HG03103 (cell line): ENCODE measurements around the gene FIBCD1.
"Not testable (repeated sequence)": the region's sequence is repeated elsewhere in the genome, so short reads cannot be mapped to it uniquely, and the experiment has no call there.

Experiments
- ATAC-seq: cut with Tn5 transposase; IDR thresholded peaks from one replicate; pipeline ENCODE4 v1.9.1; 2021; ENCODE audit warnings: low read depth; ENCODE audit not compliant: unreplicated experiment

FIBCD1 gene

DNA sequence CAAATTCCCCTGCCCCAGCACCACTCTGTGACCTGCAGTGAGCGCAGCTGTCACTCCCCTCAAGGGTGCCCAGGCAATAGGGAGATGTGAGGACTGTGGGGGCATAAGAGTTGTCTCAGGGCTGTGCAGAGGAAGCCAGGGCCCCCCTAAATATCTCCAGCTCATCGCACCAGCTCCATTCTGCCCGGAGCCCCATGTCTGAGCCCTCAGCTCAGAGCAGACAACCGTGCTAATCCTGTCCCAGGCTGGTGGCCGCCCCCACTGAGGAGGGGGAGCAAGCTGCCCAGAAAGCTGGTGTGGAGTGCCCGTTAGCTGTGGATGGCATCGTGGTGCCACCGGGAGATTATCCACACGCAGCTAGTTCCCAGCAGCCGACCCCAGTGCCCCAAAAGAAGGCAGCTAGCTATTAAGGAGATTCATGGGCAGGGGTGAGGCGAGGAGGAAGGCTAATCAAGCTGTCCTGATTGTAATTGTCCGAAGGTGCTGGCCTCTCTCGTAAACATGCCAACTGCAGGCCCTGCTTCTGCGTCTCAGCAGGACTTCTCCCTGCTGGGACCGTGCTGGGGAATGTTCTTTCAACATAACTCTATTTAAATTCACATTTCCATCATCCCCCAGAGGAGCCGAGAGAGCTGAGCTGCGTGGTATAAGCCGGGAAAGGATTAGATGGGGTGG, 17.0 kb upstream of the FIBCD1 start:
- ATAC-seq = no peak

DNA sequence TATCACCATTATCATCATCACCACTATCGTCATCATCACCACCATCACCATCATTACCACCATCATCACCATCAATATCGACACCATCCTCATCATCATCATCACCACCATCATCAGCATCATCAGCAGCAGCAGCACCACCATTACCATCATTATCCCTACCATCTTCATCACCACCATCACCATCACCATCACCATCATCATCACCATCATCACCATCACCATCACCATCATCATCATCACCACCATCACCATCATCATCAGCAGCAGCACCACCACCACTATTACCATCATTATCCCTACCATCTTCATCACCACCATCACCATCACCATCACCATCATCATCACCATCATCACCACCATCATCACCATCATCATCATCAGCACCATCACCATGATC, 15.9 kb upstream of the FIBCD1 start:
- ATAC-seq = not testable (repeated sequence)

- ATAC-seq = no peak
Measured at GRCh38 chr9:130954317-130954716, 15.3 kb upstream of the FIBCD1 start.

DNA sequence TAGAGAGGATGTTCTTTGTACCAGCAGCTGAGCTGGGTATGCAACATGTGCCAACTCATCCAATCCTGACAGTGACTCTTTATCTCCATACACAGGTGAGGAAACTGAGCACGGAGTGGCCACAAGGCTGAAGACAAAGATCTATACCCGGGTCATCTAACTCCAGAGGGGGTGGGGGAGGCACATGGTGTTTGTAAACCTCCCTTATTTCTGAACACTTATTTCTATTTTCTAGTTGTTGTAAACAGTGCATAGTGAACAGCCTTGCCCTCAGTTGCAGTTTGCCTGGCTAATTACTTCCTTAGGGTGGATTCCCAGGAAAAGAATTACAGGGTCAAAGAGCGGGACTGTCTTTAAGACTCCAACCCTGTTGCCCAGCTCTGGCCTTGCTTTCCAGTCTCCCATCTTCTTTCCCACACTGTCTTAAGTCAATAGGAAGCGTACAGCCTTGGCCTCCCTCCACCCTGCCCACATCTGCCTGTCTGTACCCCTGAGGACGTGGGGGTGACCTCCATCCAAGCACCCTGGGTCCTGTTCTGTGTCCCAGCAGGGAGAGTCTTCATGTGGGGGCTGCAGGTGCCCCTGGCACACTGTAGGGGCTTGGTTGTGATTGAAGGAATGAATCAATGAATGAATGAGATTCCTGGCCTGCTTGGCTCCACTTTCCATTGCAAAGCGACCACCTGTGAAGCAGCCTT, 13.2 kb upstream of the FIBCD1 start:
- ATAC-seq = no peak

DNA sequence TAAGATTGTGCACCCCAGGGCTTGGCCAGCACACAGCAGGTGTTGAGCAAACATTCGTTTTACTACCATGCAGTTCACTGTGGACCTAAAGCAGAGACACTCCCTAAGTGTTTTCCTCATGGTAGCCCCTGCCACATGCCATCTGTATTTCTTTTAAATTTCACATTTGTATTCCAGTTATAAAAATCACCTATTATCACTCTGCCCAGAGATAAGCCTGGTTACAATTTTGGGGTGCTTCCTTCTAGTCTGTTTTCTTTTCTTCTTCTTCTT, 10.9 kb upstream of the FIBCD1 start:
- ATAC-seq = no peak

- ATAC-seq = no peak
Measured at GRCh38 chr9:130949188-130950038, 10.4 kb upstream of the FIBCD1 start.

DNA sequence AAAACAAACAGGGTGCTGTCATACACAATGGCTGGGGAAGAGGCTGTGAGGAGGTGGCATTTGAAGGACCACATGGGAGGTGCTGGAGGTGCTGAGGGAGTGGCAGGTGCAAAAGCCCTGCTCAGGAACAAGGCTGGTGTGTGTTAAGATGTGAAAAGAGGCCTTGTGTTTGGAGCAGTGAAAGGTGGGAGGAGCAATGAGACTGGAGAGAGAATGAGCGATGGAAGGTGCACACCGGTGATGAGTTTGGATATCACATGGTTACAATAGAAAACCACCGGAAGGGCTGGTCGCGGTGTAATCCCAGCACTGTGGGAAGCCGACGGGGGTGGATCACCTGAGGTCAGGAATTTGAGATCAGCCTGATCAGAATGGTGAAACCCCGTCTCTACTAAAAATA, 9.2 kb upstream of the FIBCD1 start:
- no peak for ATAC-seq

DNA sequence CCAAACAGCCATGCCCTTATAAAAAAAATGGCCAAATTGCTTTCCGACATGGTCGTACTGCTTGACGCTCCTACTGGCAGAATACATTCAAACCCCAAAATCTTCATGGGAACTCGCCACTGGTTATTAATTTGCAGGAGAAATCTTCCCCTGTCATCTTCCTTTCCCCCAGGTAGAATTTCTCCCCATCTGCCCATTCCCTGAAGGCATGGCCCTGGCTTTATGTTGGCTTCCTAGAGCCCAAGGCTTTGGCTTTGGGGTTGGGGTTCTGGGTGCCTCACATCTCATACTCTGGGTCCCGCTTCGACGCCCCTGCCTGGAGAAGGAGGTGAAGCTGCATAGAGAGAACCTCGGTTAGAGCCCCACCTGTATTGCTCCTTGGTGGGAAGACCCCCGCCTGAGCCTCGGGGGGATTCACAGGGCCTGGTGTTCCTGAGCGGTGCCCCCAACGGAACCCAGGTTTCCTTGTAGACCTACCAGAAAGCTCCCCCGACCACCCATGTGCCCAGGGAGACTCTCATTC, 8.6 kb upstream of the FIBCD1 start:
- no peak for ATAC-seq

GRCh38 chr9:130946766-130947617, 7.9 kb upstream of the FIBCD1 start:
- no peak for ATAC-seq

DNA sequence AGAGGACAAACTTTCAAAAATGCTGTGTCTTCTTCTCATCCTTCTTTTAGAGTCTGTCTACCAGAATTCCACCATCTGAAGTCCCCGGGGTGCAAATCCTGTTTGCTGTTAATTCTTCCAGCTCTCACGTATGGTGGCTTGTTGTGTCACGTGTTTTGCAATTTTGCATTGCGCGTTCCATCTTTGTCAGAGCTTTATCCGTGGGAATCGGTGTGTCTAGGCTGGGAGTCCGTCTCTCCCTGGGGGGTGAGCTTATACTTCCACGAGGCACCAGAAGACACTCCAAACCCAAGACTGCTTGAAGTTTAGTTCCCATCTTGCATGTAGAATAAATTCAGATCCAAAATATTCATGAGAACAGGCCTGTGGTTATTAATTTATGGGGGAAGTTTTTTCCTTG, 6.1 kb upstream of the FIBCD1 start:
- no peak for ATAC-seq

- no peak for ATAC-seq
Measured at GRCh38 chr9:130944510-130945058, 5.5 kb upstream of the FIBCD1 start.

GRCh38 chr9:130943777-130944176, 4.7 kb upstream of the FIBCD1 start:
- no peak for ATAC-seq

GRCh38 chr9:130943221-130943620, 4.2 kb upstream of the FIBCD1 start:
- ATAC-seq = no peak

GRCh38 chr9:130942679-130943078, 3.6 kb upstream of the FIBCD1 start:
- no peak for ATAC-seq

DNA sequence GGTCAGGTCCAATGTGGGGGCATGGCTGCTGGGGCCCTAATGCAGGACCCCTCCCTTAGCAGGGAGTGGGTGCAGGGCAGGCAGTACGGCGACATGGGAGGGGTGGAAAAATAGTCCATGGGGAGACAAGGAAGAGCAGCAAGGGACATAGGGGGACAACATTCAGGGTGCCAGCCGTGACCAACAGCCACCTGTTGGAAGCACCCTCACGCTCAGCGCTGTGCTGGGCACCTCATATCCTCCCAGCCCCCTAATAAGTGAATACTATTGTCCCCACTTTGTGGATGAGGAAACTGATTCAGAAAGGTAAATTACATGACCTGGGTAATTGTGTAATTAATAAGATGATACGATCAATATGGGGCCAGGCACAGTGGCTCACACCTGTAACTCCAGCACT, 3.0 kb upstream of the FIBCD1 start:
- ATAC-seq = no peak

DNA sequence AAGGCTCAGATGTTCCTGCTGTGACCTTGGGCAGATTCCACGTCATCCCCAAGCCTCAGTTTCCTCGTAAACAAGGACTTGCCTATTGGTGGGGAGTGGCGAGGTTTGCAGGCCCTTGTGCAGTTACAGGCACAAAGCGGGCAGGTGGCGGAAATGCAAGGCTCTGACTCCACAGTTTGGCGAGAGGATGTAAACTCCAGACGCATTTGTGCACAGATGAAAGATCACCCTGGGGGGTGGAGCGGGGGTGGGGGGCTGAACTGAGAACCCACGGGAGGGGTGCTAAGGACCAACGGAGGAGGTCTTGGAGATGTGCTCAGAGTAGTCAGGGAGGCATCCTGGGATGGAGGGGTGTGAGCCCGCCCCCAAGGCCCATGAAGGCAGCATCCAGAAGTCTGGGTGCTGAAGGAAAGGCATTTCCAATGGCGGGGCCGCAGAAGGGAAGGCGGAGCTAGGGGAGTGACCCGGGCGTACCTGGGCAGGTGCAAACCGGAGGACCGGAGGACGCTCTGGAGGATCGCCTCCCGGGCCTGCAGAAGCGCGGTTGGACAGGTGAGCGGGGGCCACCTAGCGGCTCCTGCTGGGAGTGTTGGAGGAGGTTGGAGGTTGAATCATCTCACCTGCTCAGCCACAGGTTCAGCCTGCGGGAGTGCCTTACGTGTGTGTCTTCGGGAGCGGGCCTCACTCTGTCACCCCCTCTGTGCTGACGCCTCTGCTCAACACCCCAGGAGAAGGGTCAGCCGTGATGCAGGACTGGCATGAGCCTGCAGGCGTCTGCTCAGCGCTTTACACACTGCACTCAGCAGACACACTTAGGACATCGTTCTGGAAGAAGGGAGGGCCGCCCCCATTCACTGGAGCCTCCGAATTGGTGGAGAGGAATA, 1.9 kb upstream of the FIBCD1 start:
- no peak for ATAC-seq

DNA sequence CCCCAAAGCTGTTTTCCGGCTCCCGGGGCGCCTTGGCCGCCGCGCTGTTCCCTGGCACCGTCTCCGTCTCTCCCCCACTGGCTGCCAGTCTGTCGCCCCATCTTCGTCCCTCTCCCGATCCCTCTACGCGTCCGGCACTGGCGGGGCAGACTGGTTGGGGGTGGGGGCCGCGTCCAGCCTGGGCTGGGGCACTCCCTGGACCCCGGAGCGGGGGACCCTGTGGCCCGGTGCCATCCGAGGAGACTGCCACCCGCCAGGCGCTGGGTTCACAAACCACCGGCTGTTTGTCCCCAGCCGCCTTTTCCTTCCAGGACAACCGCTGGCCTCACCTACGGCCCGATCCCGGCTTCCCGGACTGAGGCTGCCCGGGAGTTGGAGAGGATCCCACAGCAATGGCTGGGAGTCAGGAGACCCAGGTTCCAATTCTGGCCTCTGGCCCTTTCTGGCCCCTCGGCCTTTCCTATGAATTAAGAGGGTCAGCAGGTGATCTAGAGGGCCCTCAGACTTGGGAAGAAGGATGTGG, 1.0 kb upstream of the FIBCD1 start:
- no peak for ATAC-seq

DNA sequence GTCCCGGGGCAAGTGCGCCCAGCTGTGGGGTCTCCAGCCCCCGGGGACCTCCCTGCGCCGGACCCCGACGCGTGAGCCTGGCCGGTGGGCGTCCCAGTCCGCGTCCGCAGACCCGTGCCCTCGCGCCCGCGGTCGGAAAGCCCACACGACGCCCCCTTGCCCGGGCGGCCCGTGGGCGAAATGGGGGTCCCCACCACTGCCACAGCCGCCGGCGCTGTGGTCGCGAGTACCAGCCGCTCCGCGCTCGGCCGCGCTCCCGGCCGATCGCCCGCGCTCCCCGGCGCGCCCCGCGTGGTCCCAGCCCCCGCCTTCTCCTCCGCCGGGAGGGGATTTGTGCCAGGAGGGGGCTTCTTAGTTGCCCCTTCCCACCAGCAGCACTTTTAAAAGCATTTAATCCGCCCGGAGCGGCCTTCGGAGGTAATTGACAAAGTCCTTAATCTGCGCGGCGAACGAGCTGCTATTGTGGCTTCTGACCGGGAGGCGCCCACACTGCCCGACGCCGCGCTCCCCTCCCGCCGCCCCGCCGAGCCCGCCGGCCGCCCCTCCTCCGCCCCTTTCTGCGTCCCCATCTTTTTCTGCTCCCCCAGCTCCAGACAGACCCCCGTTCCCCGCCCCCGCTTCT, 469 bp upstream of the FIBCD1 start:
- no peak for ATAC-seq

DNA sequence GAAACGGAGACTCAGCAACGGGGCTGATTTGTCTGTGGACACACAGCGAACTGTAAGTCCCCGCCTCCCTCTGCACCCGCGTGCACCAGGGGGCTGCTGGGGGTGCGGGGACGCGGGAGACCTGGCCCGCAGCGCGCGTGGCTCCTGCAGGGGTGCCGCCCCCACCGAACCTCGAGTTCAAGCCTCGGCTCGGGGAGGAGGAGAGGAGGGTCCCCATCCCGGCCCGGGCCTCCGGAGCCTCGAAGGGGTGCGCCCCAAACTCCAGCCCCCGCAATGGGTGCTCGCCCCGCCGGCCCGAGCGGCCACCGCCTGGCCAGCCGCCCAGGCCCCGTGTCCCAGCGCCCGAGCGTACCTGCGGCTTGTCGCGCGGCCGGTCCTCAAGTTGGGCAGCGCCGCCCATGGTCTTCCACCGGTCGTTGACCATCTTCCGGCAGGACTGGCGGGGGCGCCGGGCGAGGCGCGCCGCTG, 829 bp downstream of the FIBCD1 start:
- ATAC-seq = no peak
